PFSK-1 (cell line): ENCODE measurements around the gene CADM2.

Experiments
- FOXP2 ChIP-seq: optimal IDR thresholded peaks from 2 replicates; pipeline ENCODE3; 2011; ENCODE audit warnings: borderline replicate concordance, control low read depth, inconsistent platforms; ENCODE audit not compliant: insufficient read depth; ENCODE audit errors: extremely low read length, extremely low read depth
- POLR2AphosphoS5 ChIP-seq: IDR thresholded peaks from 2 replicates; pipeline ENCODE4 v1.6.1; 2012; ENCODE audit warnings: low read depth, mild to moderate bottlenecking, control low read depth, low read length, moderate library complexity
- SIN3A ChIP-seq: IDR thresholded peaks from 2 replicates; pipeline ENCODE4 v1.6.1; 2012; ENCODE audit warnings: mild to moderate bottlenecking, low read length, moderate library complexity, borderline replicate concordance; ENCODE audit not compliant: insufficient read depth
- TAF1 ChIP-seq: IDR thresholded peaks from 2 replicates; pipeline ENCODE4 v1.6.1; 2012; ENCODE audit warnings: low read length, control low read depth, borderline replicate concordance; ENCODE audit not compliant: insufficient read depth
- TF ChIP-seq, protein P1 (sequence below), 2 experiments: IDR thresholded peaks; 2 replicates each; pipeline versions ENCODE4 v1.6.1 to v1.8.0; 2011 to 2012; ENCODE audit warnings: low read depth in 2 of 2, low read length in 2 of 2, control low read depth in 1 of 2, inconsistent platforms in 1 of 2, mild to moderate bottlenecking in 1 of 2, moderate library complexity in 1 of 2; ENCODE audit not compliant: insufficient read depth in 1 of 2

The CADM2 gene

DNA sequence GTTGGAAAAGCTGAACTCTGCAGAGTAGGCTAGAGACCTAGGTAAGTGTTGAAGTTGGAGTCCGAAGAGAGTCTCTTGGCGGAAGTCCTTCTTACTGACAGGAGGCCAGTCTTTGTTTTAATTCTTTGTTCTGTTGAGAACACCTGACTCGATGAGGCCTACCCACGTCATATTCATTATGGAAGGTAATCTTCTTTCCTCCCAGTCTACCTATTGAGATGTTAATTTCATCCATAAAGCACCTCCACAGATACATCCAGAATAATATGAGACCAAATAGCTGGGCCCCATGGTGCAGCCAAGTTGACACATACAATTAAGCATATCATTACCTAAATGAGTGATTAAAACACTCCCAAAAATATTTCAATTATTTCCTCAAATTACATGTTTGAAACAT is 515.5 kb downstream of the CADM2 start:
- TF ChIP-seq TAF1 = no peak
- TF ChIP-seq POLR2AphosphoS5 = no peak
- no peak for TF ChIP-seq FOXP2
- TF ChIP-seq, protein P1, sequence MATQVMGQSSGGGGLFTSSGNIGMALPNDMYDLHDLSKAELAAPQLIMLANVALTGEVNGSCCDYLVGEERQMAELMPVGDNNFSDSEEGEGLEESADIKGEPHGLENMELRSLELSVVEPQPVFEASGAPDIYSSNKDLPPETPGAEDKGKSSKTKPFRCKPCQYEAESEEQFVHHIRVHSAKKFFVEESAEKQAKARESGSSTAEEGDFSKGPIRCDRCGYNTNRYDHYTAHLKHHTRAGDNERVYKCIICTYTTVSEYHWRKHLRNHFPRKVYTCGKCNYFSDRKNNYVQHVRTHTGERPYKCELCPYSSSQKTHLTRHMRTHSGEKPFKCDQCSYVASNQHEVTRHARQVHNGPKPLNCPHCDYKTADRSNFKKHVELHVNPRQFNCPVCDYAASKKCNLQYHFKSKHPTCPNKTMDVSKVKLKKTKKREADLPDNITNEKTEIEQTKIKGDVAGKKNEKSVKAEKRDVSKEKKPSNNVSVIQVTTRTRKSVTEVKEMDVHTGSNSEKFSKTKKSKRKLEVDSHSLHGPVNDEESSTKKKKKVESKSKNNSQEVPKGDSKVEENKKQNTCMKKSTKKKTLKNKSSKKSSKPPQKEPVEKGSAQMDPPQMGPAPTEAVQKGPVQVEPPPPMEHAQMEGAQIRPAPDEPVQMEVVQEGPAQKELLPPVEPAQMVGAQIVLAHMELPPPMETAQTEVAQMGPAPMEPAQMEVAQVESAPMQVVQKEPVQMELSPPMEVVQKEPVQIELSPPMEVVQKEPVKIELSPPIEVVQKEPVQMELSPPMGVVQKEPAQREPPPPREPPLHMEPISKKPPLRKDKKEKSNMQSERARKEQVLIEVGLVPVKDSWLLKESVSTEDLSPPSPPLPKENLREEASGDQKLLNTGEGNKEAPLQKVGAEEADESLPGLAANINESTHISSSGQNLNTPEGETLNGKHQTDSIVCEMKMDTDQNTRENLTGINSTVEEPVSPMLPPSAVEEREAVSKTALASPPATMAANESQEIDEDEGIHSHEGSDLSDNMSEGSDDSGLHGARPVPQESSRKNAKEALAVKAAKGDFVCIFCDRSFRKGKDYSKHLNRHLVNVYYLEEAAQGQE (IDR thresholded peaks at IDR 0.05; ENCODE audit: insufficient read depth in 1 of 2, low read depth in 2 of 2, low read length in 2 of 2) = no peak
- no peak for TF ChIP-seq SIN3A

DNA sequence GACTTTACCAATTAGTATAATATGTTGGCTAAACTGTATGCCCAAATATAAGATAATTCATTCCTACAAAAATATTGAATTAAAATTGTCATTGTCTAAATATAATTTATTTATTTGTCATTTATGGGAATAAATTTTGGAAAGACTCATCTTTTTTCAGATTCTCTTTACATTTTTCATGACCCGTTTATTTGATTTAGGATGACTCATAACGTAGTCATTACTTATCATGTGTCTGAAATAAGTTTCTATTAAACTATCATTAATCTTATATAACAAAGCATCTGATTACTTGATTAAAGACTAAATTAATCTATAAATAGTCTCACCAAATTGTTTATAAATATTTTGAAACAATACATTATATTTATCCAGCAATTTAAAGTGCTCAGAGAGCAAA is 516.6 kb downstream of the CADM2 start:
- TF ChIP-seq POLR2AphosphoS5 (no peak), SIN3A (no peak), TAF1 (no peak), FOXP2 (no peak)
- TF ChIP-seq, protein P1 (IDR thresholded peaks at IDR 0.05; ENCODE audit: insufficient read depth in 1 of 2, low read depth in 2 of 2, low read length in 2 of 2) = no peak

DNA sequence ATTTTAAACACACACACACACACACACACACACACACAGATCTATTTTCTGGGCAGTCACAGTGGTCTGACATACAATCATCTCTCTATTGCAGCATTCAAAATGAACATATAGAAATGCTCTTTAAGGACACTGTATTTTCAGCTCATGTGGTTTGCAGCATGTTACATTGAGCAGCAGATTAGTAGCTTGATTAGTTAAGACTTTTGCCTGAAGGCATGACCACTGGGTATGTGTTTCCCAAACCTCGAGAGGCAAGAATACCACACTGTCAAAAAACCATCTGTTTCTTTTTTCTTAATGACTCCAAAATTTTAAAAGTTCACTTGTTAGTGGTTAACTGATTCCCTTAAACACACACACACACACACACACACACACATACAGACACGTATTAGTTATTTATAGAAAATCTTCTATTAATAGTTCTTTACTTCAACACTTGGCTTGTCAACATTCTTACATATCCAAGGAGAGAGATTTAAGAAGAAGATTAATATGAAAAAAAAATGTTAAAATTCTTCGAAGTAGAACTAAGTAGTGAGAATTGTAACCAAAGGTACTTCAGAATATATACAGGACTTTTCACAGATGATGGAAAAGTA is 518.2 kb downstream of the CADM2 start:
- TF ChIP-seq SIN3A (no peak), TAF1 (no peak), POLR2AphosphoS5 (no peak), FOXP2 (no peak)
- TF ChIP-seq, protein P1 (IDR thresholded peaks at IDR 0.05; ENCODE audit: insufficient read depth in 1 of 2, low read depth in 2 of 2, low read length in 2 of 2) = no peak

DNA sequence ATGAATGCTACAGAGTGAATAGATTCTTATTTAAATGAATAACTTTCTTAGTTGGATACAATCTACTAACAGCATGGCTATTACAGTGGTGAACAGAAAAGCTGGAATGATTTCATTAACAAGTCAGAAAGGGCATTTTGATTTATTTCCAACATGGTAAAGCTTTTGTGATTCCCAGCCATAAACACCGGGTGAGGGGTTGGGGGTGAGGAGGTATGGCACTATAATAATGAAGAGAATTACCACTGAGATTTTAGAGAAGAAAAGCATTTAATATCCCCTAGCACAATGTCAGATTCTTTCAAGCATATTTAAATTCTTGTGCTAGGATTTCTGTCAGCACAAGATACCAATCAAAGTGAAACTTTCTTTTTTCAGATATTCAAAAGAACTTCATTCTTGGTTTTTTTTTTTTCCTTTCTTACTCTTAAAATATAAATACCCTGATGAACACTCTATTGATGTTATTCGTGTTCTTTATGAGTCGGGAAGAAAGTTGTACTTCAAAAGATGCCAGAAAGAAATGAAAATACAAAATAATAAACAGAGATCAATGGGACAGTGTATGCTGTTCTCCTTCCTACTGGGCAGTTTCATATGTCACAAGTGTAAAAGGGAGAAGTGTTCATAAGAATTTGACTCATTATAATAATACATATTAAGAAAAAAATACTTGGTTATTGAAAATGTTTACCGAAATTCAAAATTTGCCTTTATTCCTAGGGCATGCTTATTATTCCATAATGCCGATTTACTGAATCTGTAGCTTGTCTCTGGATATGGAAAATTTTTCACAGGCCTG is 522.8 kb downstream of the CADM2 start:
- TF ChIP-seq, protein P1 (IDR thresholded peaks at IDR 0.05; ENCODE audit: insufficient read depth in 1 of 2, low read depth in 2 of 2, low read length in 2 of 2) = no peak
- no peak for TF ChIP-seq POLR2AphosphoS5
- no peak for TF ChIP-seq SIN3A
- no peak for TF ChIP-seq TAF1
- no peak for TF ChIP-seq FOXP2
